ENCODE results near the gene NLRP14. TPM values are rescaled to one million over a fixed set of nuclear protein-coding genes. Genes with fewer than 3 reads are reported as not detected.

NLRP14 gene
- polyA plus RNA-seq, 3 donors = 0.67 to 1.1 (median 0.68) TPM

Other genes with a start within 250 kb of the NLRP14 start
- gene OR2AG2, start 248.5 kb upstream of the NLRP14 start, polyA plus RNA-seq (ENCODE audit: insufficient read length in 3 of 3) = under 1 TPM in 2 of 3 donors, not detected in 1; 0.09 to 0.12 TPM
- gene OR2AG1, start 237.5 kb upstream of the NLRP14 start, polyA plus RNA-seq (ENCODE audit: insufficient read length in 3 of 3) = under 1 TPM in 1 of 3 donors, not detected in 2; 0.09 TPM
- gene OR6A2, start 220.8 kb upstream of the NLRP14 start, polyA plus RNA-seq (ENCODE audit: insufficient read length in 3 of 3) = under 1 TPM in 2 of 3 donors, not detected in 1; 0.03 to 0.05 TPM
- not detected for gene OR10A5, start 174.8 kb upstream of the NLRP14 start, polyA plus RNA-seq (ENCODE audit: insufficient read length in 3 of 3)
- under 1 TPM in 1 of 3 donors, not detected in 2; 0.03 TPM for gene OR10A2, start 157.4 kb upstream of the NLRP14 start, polyA plus RNA-seq (ENCODE audit: insufficient read length in 3 of 3)
- not detected for gene OR10A4, start 143.9 kb upstream of the NLRP14 start, polyA plus RNA-seq (ENCODE audit: insufficient read length in 3 of 3)
- gene OR2D2, start 128.0 kb upstream of the NLRP14 start, polyA plus RNA-seq (ENCODE audit: insufficient read length in 3 of 3) = not detected
- gene OR2D3, start 99.5 kb upstream of the NLRP14 start, polyA plus RNA-seq (ENCODE audit: insufficient read length in 3 of 3) = not detected
- 1 to 10 TPM; 2.5 to 3.3 (median 3.0) TPM for gene ZNF215, start 94.1 kb upstream of the NLRP14 start, polyA plus RNA-seq (ENCODE audit: insufficient read length in 3 of 3)
- gene ZNF214, start 133 bp upstream of the NLRP14 start, polyA plus RNA-seq (ENCODE audit: insufficient read length in 3 of 3) = 10 to 100 TPM; 12.3 to 13.1 (median 12.7) TPM
- gene RBMXL2, start 68.5 kb downstream of the NLRP14 start, polyA plus RNA-seq (ENCODE audit: insufficient read length in 3 of 3) = under 1 TPM in 2 of 3 donors, not detected in 1; 0.10 to 0.18 TPM
- gene SYT9, start 231.4 kb downstream of the NLRP14 start, polyA plus RNA-seq (ENCODE audit: insufficient read length in 3 of 3) = 1 to 10 TPM; 3.3 to 4.8 (median 4.4) TPM

Measured in renal cortex interstitium (tissue), 3 donors.